ENCODE measurements around the gene PPP3R1.

The PPP3R1 gene

GRCh38 chr2:68292108-68292710, 39.9 kb upstream of the PPP3R1 start:
- peak; percentile 68 for TF ChIP-seq CTCF (IDR thresholded peaks at IDR 0.05; ENCODE audit: control insufficient read depth, insufficient read depth, low read depth, low read length, missing control alignments)
- no peak overlapping the region for H3K4me3 ChIP-seq (ENCODE audit: control insufficient read depth, low read depth, low read length)
- DNase-seq (ENCODE audit: low read depth) = no peak

- TF ChIP-seq CTCF (IDR thresholded peaks at IDR 0.05; ENCODE audit: control insufficient read depth, insufficient read depth, low read depth, low read length, missing control alignments) = no peak
- H3K4me3 ChIP-seq (ENCODE audit: control insufficient read depth, low read depth, low read length) = no peak overlapping the region
- DNase-seq (ENCODE audit: low read depth) = no peak
Measured at GRCh38 chr2:68291314-68291713, 39.0 kb upstream of the PPP3R1 start.

GRCh38 chr2:68290901-68291300, 38.6 kb upstream of the PPP3R1 start:
- no peak for TF ChIP-seq CTCF (IDR thresholded peaks at IDR 0.05; ENCODE audit: control insufficient read depth, insufficient read depth, low read depth, low read length, missing control alignments)
- DNase-seq (ENCODE audit: low read depth) = no peak
- no peak overlapping the region for H3K4me3 ChIP-seq (ENCODE audit: control insufficient read depth, low read depth, low read length)

- peak; percentile 18 for DNase-seq (ENCODE audit: low read depth)
- no peak overlapping the region for H3K4me3 ChIP-seq (ENCODE audit: control insufficient read depth, low read depth, low read length)
- no peak for TF ChIP-seq CTCF (IDR thresholded peaks at IDR 0.05; ENCODE audit: control insufficient read depth, insufficient read depth, low read depth, low read length, missing control alignments)
Measured at GRCh38 chr2:68287580-68288441, 35.5 kb upstream of the PPP3R1 start.

GRCh38 chr2:68284896-68285295, 32.6 kb upstream of the PPP3R1 start:
- peak; percentile 57 for DNase-seq (ENCODE audit: low read depth)
- no peak for TF ChIP-seq CTCF (IDR thresholded peaks at IDR 0.05; ENCODE audit: control insufficient read depth, insufficient read depth, low read depth, low read length, missing control alignments)

GRCh38 chr2:68283419-68283812, 31.1 kb upstream of the PPP3R1 start:
- no peak overlapping the region for H3K4me3 ChIP-seq (ENCODE audit: control insufficient read depth, low read depth, low read length)
- no peak for TF ChIP-seq CTCF (IDR thresholded peaks at IDR 0.05; ENCODE audit: control insufficient read depth, insufficient read depth, low read depth, low read length, missing control alignments)
- no peak for DNase-seq (ENCODE audit: low read depth)

More at GRCh38 chr2:68284896-68285295, 32.6 kb upstream of the PPP3R1 start:
- H3K4me3 ChIP-seq (ENCODE audit: control insufficient read depth, low read depth, low read length) = no peak overlapping the region
